ENCODE results near the gene PLEKHG4B. TPM values are rescaled to one million over a fixed set of nuclear protein-coding genes. Genes with fewer than 3 reads are reported as not detected.
A peak's percentile ranks its signal among the peaks of the same experiment; 100 is the strongest.

The PLEKHG4B gene
- total RNA-seq, 1 experiment from 2014 or later, result 51.4 TPM

DNA sequence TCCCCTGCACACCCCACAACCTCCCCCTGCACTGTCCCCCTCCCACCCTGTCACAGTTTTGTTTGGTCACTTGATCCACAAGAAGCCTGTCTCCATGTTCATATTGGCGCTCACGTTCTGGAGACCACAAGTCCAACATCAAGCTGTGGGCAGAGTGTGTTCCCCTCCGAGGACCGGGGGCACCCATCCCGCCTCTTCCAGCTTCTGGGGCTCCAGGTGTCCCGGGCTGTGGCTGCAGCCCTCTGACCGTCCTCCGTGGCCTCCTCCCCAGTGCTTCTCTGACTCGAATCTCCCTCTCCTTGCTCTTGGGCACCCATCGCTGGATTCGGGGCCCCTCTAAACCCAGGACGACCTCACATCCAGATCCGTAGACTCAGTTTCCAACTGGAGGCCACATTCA lies 49.2 kb downstream of the PLEKHG4B start:
- CTCF ChIA-PET, result no interaction called here
- DNase-seq (ENCODE audit: low spot score) (no peak), ATAC-seq (no peak)
- H3K27me3 Mint-ChIP-seq (ENCODE audit: low read depth), result no peaks in the 10 kb centered on the region; the same call in 1 of the 2 replicates
- no peak overlapping the region for H3K4me3 Mint-ChIP-seq
- H3K4me1 Mint-ChIP-seq, result peaks cover 25% of the 10 kb centered on the region
- H3K27ac Mint-ChIP-seq, result peak overlapping the region; percentile 79
- H3K9me3 Mint-ChIP-seq, result no peaks in the 10 kb centered on the region
- no peak for TF ChIP-seq ZNF263 (CRISPR knock-in tag; IDR thresholded peaks at IDR 0.05; ENCODE audit: low read depth)
- no peak for TF ChIP-seq TP53 (CRISPR knock-in tag; IDR thresholded peaks at IDR 0.05)
- no peak for TF ChIP-seq ZNF671 (CRISPR knock-in tag; IDR thresholded peaks at IDR 0.05)
- no peak for TF ChIP-seq ZNF396 (CRISPR knock-in tag; IDR thresholded peaks at IDR 0.05; ENCODE audit: borderline replicate concordance)
- TF ChIP-seq, protein P1, sequence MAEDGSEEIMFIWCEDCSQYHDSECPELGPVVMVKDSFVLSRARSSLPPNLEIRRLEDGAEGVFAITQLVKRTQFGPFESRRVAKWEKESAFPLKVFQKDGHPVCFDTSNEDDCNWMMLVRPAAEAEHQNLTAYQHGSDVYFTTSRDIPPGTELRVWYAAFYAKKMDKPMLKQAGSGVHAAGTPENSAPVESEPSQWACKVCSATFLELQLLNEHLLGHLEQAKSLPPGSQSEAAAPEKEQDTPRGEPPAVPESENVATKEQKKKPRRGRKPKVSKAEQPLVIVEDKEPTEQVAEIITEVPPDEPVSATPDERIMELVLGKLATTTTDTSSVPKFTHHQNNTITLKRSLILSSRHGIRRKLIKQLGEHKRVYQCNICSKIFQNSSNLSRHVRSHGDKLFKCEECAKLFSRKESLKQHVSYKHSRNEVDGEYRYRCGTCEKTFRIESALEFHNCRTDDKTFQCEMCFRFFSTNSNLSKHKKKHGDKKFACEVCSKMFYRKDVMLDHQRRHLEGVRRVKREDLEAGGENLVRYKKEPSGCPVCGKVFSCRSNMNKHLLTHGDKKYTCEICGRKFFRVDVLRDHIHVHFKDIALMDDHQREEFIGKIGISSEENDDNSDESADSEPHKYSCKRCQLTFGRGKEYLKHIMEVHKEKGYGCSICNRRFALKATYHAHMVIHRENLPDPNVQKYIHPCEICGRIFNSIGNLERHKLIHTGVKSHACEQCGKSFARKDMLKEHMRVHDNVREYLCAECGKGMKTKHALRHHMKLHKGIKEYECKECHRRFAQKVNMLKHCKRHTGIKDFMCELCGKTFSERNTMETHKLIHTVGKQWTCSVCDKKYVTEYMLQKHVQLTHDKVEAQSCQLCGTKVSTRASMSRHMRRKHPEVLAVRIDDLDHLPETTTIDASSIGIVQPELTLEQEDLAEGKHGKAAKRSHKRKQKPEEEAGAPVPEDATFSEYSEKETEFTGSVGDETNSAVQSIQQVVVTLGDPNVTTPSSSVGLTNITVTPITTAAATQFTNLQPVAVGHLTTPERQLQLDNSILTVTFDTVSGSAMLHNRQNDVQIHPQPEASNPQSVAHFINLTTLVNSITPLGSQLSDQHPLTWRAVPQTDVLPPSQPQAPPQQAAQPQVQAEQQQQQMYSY (CRISPR knock-in tag; IDR thresholded peaks at IDR 0.05), result no peak
- TF ChIP-seq, protein P2, sequence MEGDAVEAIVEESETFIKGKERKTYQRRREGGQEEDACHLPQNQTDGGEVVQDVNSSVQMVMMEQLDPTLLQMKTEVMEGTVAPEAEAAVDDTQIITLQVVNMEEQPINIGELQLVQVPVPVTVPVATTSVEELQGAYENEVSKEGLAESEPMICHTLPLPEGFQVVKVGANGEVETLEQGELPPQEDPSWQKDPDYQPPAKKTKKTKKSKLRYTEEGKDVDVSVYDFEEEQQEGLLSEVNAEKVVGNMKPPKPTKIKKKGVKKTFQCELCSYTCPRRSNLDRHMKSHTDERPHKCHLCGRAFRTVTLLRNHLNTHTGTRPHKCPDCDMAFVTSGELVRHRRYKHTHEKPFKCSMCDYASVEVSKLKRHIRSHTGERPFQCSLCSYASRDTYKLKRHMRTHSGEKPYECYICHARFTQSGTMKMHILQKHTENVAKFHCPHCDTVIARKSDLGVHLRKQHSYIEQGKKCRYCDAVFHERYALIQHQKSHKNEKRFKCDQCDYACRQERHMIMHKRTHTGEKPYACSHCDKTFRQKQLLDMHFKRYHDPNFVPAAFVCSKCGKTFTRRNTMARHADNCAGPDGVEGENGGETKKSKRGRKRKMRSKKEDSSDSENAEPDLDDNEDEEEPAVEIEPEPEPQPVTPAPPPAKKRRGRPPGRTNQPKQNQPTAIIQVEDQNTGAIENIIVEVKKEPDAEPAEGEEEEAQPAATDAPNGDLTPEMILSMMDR (IDR thresholded peaks at IDR 0.05), result no peak
- no peak for TF ChIP-seq RELA (CRISPR knock-in tag; IDR thresholded peaks at IDR 0.05; ENCODE audit: borderline replicate concordance)
- no peak for TF ChIP-seq IRF2 (CRISPR knock-in tag; IDR thresholded peaks at IDR 0.05; ENCODE audit: borderline replicate concordance, low read depth)
- TF ChIP-seq, protein P3, sequence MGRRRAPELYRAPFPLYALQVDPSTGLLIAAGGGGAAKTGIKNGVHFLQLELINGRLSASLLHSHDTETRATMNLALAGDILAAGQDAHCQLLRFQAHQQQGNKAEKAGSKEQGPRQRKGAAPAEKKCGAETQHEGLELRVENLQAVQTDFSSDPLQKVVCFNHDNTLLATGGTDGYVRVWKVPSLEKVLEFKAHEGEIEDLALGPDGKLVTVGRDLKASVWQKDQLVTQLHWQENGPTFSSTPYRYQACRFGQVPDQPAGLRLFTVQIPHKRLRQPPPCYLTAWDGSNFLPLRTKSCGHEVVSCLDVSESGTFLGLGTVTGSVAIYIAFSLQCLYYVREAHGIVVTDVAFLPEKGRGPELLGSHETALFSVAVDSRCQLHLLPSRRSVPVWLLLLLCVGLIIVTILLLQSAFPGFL (CRISPR knock-in tag; IDR thresholded peaks at IDR 0.05; ENCODE audit: borderline replicate concordance), result no peak
- TF ChIP-seq, protein P4, sequence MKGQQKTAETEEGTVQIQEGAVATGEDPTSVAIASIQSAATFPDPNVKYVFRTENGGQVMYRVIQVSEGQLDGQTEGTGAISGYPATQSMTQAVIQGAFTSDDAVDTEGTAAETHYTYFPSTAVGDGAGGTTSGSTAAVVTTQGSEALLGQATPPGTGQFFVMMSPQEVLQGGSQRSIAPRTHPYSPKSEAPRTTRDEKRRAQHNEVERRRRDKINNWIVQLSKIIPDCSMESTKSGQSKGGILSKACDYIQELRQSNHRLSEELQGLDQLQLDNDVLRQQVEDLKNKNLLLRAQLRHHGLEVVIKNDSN (CRISPR knock-in tag; IDR thresholded peaks at IDR 0.05), result no peak
- TF ChIP-seq ZNF121 (CRISPR knock-in tag; IDR thresholded peaks at IDR 0.05), result no peak
- TF ChIP-seq, protein P5, sequence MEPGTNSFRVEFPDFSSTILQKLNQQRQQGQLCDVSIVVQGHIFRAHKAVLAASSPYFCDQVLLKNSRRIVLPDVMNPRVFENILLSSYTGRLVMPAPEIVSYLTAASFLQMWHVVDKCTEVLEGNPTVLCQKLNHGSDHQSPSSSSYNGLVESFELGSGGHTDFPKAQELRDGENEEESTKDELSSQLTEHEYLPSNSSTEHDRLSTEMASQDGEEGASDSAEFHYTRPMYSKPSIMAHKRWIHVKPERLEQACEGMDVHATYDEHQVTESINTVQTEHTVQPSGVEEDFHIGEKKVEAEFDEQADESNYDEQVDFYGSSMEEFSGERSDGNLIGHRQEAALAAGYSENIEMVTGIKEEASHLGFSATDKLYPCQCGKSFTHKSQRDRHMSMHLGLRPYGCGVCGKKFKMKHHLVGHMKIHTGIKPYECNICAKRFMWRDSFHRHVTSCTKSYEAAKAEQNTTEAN (CRISPR knock-in tag; IDR thresholded peaks at IDR 0.05), result no peak
- TF ChIP-seq, protein P6, sequence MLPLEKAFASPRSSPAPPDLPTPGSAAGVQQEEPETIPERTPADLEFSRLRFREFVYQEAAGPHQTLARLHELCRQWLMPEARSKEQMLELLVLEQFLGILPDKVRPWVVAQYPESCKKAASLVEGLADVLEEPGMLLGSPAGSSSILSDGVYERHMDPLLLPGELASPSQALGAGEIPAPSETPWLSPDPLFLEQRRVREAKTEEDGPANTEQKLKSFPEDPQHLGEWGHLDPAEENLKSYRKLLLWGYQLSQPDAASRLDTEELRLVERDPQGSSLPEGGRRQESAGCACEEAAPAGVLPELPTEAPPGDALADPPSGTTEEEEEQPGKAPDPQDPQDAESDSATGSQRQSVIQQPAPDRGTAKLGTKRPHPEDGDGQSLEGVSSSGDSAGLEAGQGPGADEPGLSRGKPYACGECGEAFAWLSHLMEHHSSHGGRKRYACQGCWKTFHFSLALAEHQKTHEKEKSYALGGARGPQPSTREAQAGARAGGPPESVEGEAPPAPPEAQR (CRISPR knock-in tag; IDR thresholded peaks at IDR 0.05), result no peak
- no peak for TF ChIP-seq ZNF423 (CRISPR knock-in tag; IDR thresholded peaks at IDR 0.05)
- no peak for TF ChIP-seq ETV6 (CRISPR knock-in tag; IDR thresholded peaks at IDR 0.05)
- H3K36me3 Mint-ChIP-seq, result peaks cover 41% of the 10 kb centered on the region
- POLR2A ChIA-PET, result no interaction called here

DNA sequence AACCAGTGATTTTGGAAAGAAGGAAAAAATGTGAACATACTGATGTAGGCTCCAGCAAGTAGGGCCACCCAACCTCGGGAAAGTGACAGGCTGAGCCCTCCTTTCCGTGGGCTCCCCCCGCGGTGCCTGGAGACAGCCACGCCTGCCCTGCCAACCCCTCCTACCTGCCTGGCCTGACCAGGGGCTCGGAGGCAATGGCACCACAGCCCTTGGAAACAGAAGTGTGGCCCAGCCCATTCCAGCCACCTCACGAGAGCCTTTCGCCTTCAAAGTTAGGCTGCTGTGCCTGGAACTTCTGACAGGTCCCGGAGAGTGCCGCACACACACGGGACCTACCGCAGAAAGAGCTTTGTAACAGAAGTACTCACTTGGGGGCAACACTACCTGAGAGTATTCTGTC lies 49.8 kb downstream of the PLEKHG4B start:
- no peak for TF ChIP-seq SP1 (CRISPR knock-in tag; conservative IDR thresholded peaks at IDR 0.05)
- no peak for TF ChIP-seq ZNF232 (CRISPR knock-in tag; IDR thresholded peaks at IDR 0.05)
- no peak for TF ChIP-seq EMX1 (CRISPR knock-in tag; IDR thresholded peaks at IDR 0.05)
- TF ChIP-seq, protein P7, sequence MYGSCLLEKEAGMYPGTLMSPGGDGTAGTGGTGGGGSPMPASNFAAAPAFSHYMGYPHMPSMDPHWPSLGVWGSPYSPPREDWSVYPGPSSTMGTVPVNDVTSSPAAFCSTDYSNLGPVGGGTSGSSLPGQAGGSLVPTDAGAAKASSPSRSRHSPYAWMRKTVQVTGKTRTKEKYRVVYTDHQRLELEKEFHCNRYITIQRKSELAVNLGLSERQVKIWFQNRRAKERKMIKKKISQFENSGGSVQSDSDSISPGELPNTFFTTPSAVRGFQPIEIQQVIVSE (CRISPR knock-in tag; IDR thresholded peaks at IDR 0.05; ENCODE audit: borderline replicate concordance), result no peak
- TF ChIP-seq MYBL2 (CRISPR knock-in tag; IDR thresholded peaks at IDR 0.05), result no peak
- TF ChIP-seq FOXJ3 (CRISPR knock-in tag; IDR thresholded peaks at IDR 0.05; ENCODE audit: borderline replicate concordance), result no peak
- ATAC-seq (no peak), DNase-seq (ENCODE audit: low spot score) (no peak)
- H3K27me3 Mint-ChIP-seq (ENCODE audit: low read depth), result no peaks in the 10 kb centered on the region
- no peak overlapping the region for H3K4me3 Mint-ChIP-seq
- ChIA-PET CTCF (no interaction called here), POLR2A (no interaction called here)
- H3K4me1 Mint-ChIP-seq, result peaks cover 25% of the 10 kb centered on the region
- H3K9me3 Mint-ChIP-seq, result peaks cover 2% of the 10 kb centered on the region
- no peak overlapping the region for H3K27ac Mint-ChIP-seq
- H3K36me3 Mint-ChIP-seq, result peaks cover 45% of the 10 kb centered on the region

All from WTC11 (cell line).